ENCODE measurements around the gene ABCA4.

Gene ABCA4

GRCh38 chr1:94033849-94034248, 87.1 kb downstream of the ABCA4 start:
- ChIA-PET CTCF (interaction anchor here (0.5 to 20.6 kb wide), 6 partner anchors 9 to 965 kb away, joined by 3 to 400 read pairs (median 6); partner anchors contain the start of gene GCLM), POLR2A (no interaction called here)
- Histone ChIP-seq H3K9me3 (ENCODE audit: control insufficient read depth, insufficient read depth, low read depth, low read length) (no peaks in the 10 kb centered on the region), H3K4me3 (ENCODE audit: low read depth, low read length) (no peak overlapping the region), H3K27ac (ENCODE audit: extremely low read depth, low read depth, low read length) (no peak overlapping the region), H3K36me3 (ENCODE audit: control insufficient read depth in 2 of 2, insufficient read depth in 1 of 2, low read length in 2 of 2) (no peaks in the 10 kb centered on the region), H3K4me1 (ENCODE audit: control insufficient read depth, insufficient read depth, low read length) (peaks cover 3% of the 10 kb centered on the region; the same call in 1 of the 2 replicates)
- TF ChIP-seq ZNF266 (tag by site-specific recombination; IDR thresholded peaks at IDR 0.05; ENCODE audit: low read depth): no peak
- no peak for TF ChIP-seq ZNF362 (tag by site-specific recombination; IDR thresholded peaks at IDR 0.05)
- TF ChIP-seq ZNF624 (tag by site-specific recombination; IDR thresholded peaks at IDR 0.05): no peak
- no peak for TF ChIP-seq ZSCAN18 (tag by site-specific recombination; IDR thresholded peaks at IDR 0.05)
- TF ChIP-seq ZBTB49 (tag by site-specific recombination; IDR thresholded peaks at IDR 0.05; ENCODE audit: low read depth): no peak
- TF ChIP-seq ZNF488 (tag by site-specific recombination; IDR thresholded peaks at IDR 0.05): no peak
- no peak for TF ChIP-seq ZNF585B (tag by site-specific recombination; IDR thresholded peaks at IDR 0.05)

- Histone ChIP-seq H3K9me3 (ENCODE audit: control insufficient read depth, insufficient read depth, low read depth, low read length) (no peaks in the 10 kb centered on the region), H3K36me3 (ENCODE audit: control insufficient read depth in 2 of 2, insufficient read depth in 1 of 2, low read length in 2 of 2) (no peaks in the 10 kb centered on the region), H3K4me1 (ENCODE audit: control insufficient read depth, insufficient read depth, low read length) (peaks cover 3% of the 10 kb centered on the region; the same call in 1 of the 2 replicates), H3K4me3 (ENCODE audit: low read depth, low read length) (no peak overlapping the region), H3K27ac (ENCODE audit: extremely low read depth, low read depth, low read length) (no peak overlapping the region)
- ChIA-PET CTCF (interaction anchor here (20.6 kb wide), 1 partner anchor 301 kb away, joined by 400 read pairs; no protein-coding TSS in a partner anchor), POLR2A (no interaction called here)
- TF ChIP-seq ZXDB (tag by site-specific recombination; IDR thresholded peaks at IDR 0.05) (no peak), REPIN1 (tag by site-specific recombination; IDR thresholded peaks at IDR 0.05; ENCODE audit: low read depth) (no peak), TRIM28 (IDR thresholded peaks at IDR 0.05; ENCODE audit: borderline replicate concordance, low read length) (no peak), PRDM10 (tag by site-specific recombination; IDR thresholded peaks at IDR 0.05) (no peak), ZNF558 (tag by site-specific recombination; IDR thresholded peaks at IDR 0.05) (no peak), KLF10 (tag by site-specific recombination; IDR thresholded peaks at IDR 0.05) (no peak), ZNF596 (tag by site-specific recombination; IDR thresholded peaks at IDR 0.05) (no peak), EGR2 (tag by site-specific recombination; IDR thresholded peaks at IDR 0.05; ENCODE audit: low read depth) (no peak), SCRT2 (tag by site-specific recombination; IDR thresholded peaks at IDR 0.05) (no peak), ZNF416 (tag by site-specific recombination; IDR thresholded peaks at IDR 0.05) (no peak), ZNF501 (tag by site-specific recombination; IDR thresholded peaks at IDR 0.05) (no peak), GLI4 (tag by site-specific recombination; IDR thresholded peaks at IDR 0.05) (no peak)
Measured at GRCh38 chr1:94032637-94033036, 88.3 kb downstream of the ABCA4 start.

All from HEK293 (cell line).